ENCODE measurements around the gene SHB. TPM values are rescaled to one million over a fixed set of nuclear protein-coding genes. Genes with fewer than 3 reads are reported as not detected.

Gene SHB
- total RNA-seq, 2 donors from 2014 or later = 25.2 to 29.3 TPM

DNA sequence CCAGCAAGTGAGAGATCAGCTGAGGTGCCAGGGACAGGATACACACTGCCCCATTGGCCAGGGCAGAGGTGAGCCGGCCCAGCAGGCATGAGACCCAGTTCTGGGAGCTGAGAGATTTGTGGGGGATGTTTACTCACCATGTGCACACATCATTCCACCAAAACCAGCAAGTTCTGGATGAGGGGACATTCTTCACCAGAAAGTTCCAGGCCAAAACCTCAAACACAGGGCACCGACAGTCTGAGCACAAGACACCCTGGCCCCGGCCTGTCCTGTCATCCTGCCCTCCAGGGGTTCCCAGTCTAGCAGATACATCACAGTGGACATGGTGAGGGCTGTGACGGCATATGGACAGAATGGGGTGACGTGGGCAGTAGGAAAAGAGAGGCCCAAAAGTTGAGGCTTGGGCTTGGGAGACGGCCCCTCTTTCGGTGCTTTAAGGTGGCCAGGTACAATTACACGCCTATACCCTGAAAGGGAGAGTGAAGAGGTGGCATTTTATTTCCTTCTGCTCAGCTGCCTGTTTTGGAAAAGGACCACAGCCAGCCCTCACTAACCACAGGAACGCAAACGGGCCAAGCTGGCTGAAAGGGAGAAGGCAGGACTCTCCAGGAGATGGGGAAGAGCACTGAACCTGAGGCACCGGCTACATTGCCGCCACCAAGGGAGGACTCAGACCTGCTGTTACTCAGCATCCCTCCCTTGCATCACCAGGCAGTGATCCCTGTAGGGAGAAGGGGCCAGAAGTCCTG, 64.0 kb downstream of the SHB start:
- intact Hi-C loops (cut with DNase I) = no loop called here
- WGBS, 2 donors = 90 to 93% methylated on average over 12 of the region's 12 CpGs
- Histone ChIP-seq H3K27ac (no peak overlapping the region), H3K4me1 (peaks cover 21% of the 10 kb centered on the region), H3K9me3 (no peaks in the 10 kb centered on the region), H3K27me3 (no peaks in the 10 kb centered on the region), H3K36me3 (replicated peaks in 1 of 2; ENCODE audit: insufficient read depth in 1 of 2, low read depth in 2 of 2) (no peaks in the 10 kb centered on the region), H3K4me3 (no peak overlapping the region)
- DNase-seq = no peak
- no peak for ATAC-seq
- TF ChIP-seq, protein P1, sequence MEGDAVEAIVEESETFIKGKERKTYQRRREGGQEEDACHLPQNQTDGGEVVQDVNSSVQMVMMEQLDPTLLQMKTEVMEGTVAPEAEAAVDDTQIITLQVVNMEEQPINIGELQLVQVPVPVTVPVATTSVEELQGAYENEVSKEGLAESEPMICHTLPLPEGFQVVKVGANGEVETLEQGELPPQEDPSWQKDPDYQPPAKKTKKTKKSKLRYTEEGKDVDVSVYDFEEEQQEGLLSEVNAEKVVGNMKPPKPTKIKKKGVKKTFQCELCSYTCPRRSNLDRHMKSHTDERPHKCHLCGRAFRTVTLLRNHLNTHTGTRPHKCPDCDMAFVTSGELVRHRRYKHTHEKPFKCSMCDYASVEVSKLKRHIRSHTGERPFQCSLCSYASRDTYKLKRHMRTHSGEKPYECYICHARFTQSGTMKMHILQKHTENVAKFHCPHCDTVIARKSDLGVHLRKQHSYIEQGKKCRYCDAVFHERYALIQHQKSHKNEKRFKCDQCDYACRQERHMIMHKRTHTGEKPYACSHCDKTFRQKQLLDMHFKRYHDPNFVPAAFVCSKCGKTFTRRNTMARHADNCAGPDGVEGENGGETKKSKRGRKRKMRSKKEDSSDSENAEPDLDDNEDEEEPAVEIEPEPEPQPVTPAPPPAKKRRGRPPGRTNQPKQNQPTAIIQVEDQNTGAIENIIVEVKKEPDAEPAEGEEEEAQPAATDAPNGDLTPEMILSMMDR (IDR thresholded peaks at IDR 0.05) = no peak
- no peak for TF ChIP-seq POLR2A (IDR thresholded peaks at IDR 0.05)

DNA sequence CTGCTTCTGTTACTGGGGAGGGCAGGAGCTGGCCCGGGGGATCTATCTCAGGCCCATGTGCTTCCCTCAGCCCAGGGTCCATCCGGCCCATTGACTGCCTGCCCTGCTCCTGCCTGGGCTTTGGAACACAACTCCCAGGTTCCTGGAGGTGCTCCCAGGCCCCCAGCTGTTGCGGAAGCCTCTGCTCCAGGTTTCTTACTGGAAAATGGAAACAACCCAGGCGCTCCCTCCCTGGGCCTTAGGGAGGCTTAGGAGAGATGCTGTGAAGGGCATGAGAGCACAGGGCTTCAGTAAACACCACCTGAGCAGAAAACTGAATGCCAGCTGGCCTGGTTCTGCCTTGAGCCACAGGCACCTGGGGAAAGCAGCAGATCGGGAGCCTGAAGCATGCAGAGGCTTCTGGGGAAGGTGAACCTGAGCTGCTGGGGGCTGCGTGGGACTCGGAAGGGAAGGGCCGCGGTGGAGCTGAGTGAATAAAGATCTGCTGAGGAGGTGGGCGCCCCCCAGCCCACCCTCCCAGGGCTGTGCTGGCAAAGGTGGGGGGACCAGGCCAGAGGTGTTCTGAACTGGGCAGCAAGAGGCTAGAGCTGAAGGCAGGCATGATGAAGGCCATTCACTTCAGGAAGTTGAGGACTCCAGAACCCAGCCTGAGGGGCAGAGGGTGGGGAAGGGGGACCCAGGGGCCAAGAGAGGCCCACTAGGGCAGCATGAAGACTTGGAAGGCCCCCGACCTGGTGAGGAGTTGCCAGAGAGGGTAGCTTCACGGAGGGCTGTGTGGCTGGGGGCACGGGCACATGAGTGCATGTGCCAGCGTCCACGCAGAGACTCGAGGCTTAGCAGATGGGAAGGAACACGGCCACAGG, 64.8 kb downstream of the SHB start:
- DNase-seq (no peak), ATAC-seq (no peak)
- intact Hi-C loops (cut with DNase I) = no loop called here
- Histone ChIP-seq H3K27ac (no peak overlapping the region), H3K27me3 (no peaks in the 10 kb centered on the region), H3K4me1 (peaks cover 20% of the 10 kb centered on the region), H3K36me3 (replicated peaks in 1 of 2; ENCODE audit: insufficient read depth in 1 of 2, low read depth in 2 of 2) (no peaks in the 10 kb centered on the region), H3K4me3 (no peak overlapping the region), H3K9me3 (no peaks in the 10 kb centered on the region)
- WGBS, 2 donors = 87 to 90% methylated on average over 13 to 17 of the region's 17 CpGs
- TF ChIP-seq, protein P1 (IDR thresholded peaks at IDR 0.05) = no peak
- TF ChIP-seq POLR2A (IDR thresholded peaks at IDR 0.05) = no peak

DNA sequence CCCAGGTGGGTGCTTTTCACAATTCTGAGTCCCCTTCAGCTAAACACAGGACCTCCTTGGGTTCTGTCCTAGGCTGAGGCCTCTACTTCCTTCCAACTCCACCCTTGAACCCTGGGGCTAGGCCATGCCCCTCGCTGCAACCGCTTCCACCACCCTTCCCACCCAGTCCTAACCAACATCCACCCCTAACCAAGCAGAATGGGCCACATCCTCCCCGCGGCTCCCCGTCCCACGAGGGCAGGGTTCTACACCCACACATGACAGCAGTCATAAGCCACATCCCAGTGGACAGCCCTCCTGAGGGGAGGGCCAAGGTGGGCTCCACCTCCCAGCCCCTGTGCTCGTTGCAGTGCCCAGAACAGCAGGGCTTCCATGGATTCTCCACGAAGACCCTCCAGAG, 65.8 kb downstream of the SHB start:
- H3K9me3 ChIP-seq = no peaks in the 10 kb centered on the region
- no peaks in the 10 kb centered on the region for H3K27me3 ChIP-seq
- DNase-seq (no peak), ATAC-seq (no peak)
- peaks cover 18% of the 10 kb centered on the region for H3K4me1 ChIP-seq
- no peak overlapping the region for H3K27ac ChIP-seq
- no peak overlapping the region for H3K4me3 ChIP-seq
- intact Hi-C loops (cut with DNase I) = no loop called here
- 74 to 80% methylated on average over 8 of the region's 8 CpGs for WGBS, 2 donors
- TF ChIP-seq POLR2A (IDR thresholded peaks at IDR 0.05) = no peak
- TF ChIP-seq, protein P1 (IDR thresholded peaks at IDR 0.05) = no peak
- H3K36me3 ChIP-seq (replicated peaks in 1 of 2; ENCODE audit: insufficient read depth in 1 of 2, low read depth in 2 of 2) = no peaks in the 10 kb centered on the region

DNA sequence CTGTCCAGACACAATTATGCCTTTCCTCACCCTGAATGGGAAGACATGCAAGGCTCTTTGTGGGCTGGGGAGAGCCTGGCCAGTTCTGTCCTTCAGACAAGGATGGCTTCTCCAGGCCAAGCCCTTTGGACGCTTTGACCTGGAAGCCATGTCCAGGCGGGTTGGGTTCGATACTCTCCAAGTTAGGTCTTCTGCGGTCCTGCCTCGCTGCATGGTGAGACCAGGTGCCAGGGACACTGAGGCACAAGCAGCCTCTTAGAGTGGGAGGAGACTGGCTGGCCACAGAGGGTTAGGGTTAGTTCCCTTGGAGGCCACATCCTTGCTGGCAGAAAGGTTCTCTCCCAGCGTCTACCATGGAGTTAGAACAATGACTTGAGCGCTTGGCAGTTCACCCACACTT, 67.6 kb downstream of the SHB start:
- Histone ChIP-seq H3K27me3 (no peaks in the 10 kb centered on the region), H3K27ac (no peak overlapping the region), H3K4me1 (peaks cover 10% of the 10 kb centered on the region), H3K36me3 (replicated peaks in 1 of 2; ENCODE audit: insufficient read depth in 1 of 2, low read depth in 2 of 2) (no peaks in the 10 kb centered on the region), H3K9me3 (no peaks in the 10 kb centered on the region), H3K4me3 (no peak overlapping the region)
- ATAC-seq = no peak
- WGBS, 2 donors = 60 to 95% methylated on average over 1 to 7 of the region's 7 CpGs
- TF ChIP-seq POLR2A (IDR thresholded peaks at IDR 0.05) = no peak
- TF ChIP-seq, protein P1 (IDR thresholded peaks at IDR 0.05) = no peak
- intact Hi-C loops (cut with DNase I) = no loop called here
- no peak for DNase-seq

All from body of pancreas (tissue), 4 donors.